ENCODE data around the gene PRADC1. TPM values are rescaled to one million over a fixed set of nuclear protein-coding genes. Genes with fewer than 3 reads are reported as not detected.

The PRADC1 gene
- total and polyA plus RNA-seq, 9 of the 15 experiments (the other 6 are each of a cell fraction or from before 2014, with no cell fraction given) = 7.3 to 47.4 (median 34.2) TPM

DNA sequence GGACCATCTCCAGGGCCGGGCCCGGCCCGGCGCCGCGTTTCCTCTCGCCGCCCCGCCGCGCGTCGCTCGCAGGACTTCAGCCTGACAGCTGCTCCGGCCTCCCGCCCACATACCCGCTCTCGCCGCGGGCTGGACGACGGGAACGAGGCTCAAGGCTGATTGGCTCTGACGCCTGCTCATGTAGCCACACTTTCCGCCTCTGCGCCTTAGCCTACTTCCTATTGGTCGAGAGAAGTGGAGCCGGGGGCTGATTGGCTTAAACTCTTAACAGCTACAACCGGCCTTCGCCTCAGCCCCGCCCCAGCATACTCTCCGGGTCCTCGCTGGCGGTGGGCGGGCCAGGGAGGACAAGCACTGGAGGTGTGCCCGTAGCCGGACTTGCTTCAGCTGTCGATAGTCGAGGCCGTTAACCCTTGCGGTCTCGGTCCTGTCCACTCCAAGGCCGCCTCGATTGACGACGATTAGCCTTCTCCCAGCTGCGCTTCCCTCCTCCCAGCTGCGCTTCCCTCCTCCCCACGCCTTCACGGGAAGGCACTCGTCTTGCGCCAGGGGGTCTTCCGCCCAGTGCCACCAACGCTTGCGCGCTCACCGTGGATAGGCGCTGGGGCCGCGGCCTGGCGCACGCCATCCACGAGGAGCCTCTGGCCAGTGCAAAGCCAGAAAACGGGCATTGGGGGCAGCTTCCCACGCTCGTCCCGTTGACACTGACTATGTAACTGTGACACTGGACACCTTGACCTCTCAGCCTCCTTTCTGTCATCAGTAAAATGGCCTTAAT, at the start of gene PRADC1 (continued):
- TF ChIP-seq FOXM1 (IDR thresholded peaks at IDR 0.05; ENCODE audit: low read depth) (peak; percentile 59; the same call in 1 of the 2 replicates), FOXM1 (CRISPR knock-in tag; IDR thresholded peaks at IDR 0.05; ENCODE audit: low read depth) (no peak), STAT5A (IDR thresholded peaks at IDR 0.05; ENCODE audit: borderline replicate concordance, low read length) (no peak), ZFP1 (CRISPR knock-in tag; IDR thresholded peaks at IDR 0.05) (no peak), KDM4B (IDR thresholded peaks at IDR 0.05; ENCODE audit: borderline replicate concordance in 2 of 2, low read depth in 1 of 2) (0 out of 4 replicates have a peak, but pooled peaks of 1 of the 2 experiments have one; percentile 7), MCM2 (IDR thresholded peaks at IDR 0.05; ENCODE audit: low read depth) (no peak), ZNF644 (tag; IDR thresholded peaks at IDR 0.05; ENCODE audit: low read depth) (no peak), RCOR1 (IDR thresholded peaks at IDR 0.05; ENCODE audit: borderline replicate concordance in 1 of 2, low read depth in 2 of 2, low read length in 2 of 2) (no peak), NFIX (CRISPR knock-in tag; IDR thresholded peaks at IDR 0.05; ENCODE audit: low read depth) (no peak), DNMT1 (IDR thresholded peaks at IDR 0.05) (no peak), CCAR2 (IDR thresholded peaks at IDR 0.05; ENCODE audit: low read depth, low read length) (no peak), SIN3A (IDR thresholded peaks at IDR 0.05; ENCODE audit: borderline replicate concordance in 2 of 2, control insufficient read depth in 1 of 2, low read depth in 2 of 2, low read length in 2 of 2) (peak; percentile 70 to 86; a peak in 3 of 4 replicates)
- TF ChIP-seq, protein P1, sequence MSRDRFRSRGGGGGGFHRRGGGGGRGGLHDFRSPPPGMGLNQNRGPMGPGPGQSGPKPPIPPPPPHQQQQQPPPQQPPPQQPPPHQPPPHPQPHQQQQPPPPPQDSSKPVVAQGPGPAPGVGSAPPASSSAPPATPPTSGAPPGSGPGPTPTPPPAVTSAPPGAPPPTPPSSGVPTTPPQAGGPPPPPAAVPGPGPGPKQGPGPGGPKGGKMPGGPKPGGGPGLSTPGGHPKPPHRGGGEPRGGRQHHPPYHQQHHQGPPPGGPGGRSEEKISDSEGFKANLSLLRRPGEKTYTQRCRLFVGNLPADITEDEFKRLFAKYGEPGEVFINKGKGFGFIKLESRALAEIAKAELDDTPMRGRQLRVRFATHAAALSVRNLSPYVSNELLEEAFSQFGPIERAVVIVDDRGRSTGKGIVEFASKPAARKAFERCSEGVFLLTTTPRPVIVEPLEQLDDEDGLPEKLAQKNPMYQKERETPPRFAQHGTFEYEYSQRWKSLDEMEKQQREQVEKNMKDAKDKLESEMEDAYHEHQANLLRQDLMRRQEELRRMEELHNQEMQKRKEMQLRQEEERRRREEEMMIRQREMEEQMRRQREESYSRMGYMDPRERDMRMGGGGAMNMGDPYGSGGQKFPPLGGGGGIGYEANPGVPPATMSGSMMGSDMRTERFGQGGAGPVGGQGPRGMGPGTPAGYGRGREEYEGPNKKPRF (IDR thresholded peaks at IDR 0.05; ENCODE audit: low read depth, low read length) = no peak
- TF ChIP-seq, protein P2, sequence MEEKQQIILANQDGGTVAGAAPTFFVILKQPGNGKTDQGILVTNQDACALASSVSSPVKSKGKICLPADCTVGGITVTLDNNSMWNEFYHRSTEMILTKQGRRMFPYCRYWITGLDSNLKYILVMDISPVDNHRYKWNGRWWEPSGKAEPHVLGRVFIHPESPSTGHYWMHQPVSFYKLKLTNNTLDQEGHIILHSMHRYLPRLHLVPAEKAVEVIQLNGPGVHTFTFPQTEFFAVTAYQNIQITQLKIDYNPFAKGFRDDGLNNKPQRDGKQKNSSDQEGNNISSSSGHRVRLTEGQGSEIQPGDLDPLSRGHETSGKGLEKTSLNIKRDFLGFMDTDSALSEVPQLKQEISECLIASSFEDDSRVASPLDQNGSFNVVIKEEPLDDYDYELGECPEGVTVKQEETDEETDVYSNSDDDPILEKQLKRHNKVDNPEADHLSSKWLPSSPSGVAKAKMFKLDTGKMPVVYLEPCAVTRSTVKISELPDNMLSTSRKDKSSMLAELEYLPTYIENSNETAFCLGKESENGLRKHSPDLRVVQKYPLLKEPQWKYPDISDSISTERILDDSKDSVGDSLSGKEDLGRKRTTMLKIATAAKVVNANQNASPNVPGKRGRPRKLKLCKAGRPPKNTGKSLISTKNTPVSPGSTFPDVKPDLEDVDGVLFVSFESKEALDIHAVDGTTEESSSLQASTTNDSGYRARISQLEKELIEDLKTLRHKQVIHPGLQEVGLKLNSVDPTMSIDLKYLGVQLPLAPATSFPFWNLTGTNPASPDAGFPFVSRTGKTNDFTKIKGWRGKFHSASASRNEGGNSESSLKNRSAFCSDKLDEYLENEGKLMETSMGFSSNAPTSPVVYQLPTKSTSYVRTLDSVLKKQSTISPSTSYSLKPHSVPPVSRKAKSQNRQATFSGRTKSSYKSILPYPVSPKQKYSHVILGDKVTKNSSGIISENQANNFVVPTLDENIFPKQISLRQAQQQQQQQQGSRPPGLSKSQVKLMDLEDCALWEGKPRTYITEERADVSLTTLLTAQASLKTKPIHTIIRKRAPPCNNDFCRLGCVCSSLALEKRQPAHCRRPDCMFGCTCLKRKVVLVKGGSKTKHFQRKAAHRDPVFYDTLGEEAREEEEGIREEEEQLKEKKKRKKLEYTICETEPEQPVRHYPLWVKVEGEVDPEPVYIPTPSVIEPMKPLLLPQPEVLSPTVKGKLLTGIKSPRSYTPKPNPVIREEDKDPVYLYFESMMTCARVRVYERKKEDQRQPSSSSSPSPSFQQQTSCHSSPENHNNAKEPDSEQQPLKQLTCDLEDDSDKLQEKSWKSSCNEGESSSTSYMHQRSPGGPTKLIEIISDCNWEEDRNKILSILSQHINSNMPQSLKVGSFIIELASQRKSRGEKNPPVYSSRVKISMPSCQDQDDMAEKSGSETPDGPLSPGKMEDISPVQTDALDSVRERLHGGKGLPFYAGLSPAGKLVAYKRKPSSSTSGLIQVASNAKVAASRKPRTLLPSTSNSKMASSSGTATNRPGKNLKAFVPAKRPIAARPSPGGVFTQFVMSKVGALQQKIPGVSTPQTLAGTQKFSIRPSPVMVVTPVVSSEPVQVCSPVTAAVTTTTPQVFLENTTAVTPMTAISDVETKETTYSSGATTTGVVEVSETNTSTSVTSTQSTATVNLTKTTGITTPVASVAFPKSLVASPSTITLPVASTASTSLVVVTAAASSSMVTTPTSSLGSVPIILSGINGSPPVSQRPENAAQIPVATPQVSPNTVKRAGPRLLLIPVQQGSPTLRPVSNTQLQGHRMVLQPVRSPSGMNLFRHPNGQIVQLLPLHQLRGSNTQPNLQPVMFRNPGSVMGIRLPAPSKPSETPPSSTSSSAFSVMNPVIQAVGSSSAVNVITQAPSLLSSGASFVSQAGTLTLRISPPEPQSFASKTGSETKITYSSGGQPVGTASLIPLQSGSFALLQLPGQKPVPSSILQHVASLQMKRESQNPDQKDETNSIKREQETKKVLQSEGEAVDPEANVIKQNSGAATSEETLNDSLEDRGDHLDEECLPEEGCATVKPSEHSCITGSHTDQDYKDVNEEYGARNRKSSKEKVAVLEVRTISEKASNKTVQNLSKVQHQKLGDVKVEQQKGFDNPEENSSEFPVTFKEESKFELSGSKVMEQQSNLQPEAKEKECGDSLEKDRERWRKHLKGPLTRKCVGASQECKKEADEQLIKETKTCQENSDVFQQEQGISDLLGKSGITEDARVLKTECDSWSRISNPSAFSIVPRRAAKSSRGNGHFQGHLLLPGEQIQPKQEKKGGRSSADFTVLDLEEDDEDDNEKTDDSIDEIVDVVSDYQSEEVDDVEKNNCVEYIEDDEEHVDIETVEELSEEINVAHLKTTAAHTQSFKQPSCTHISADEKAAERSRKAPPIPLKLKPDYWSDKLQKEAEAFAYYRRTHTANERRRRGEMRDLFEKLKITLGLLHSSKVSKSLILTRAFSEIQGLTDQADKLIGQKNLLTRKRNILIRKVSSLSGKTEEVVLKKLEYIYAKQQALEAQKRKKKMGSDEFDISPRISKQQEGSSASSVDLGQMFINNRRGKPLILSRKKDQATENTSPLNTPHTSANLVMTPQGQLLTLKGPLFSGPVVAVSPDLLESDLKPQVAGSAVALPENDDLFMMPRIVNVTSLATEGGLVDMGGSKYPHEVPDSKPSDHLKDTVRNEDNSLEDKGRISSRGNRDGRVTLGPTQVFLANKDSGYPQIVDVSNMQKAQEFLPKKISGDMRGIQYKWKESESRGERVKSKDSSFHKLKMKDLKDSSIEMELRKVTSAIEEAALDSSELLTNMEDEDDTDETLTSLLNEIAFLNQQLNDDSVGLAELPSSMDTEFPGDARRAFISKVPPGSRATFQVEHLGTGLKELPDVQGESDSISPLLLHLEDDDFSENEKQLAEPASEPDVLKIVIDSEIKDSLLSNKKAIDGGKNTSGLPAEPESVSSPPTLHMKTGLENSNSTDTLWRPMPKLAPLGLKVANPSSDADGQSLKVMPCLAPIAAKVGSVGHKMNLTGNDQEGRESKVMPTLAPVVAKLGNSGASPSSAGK (IDR thresholded peaks at IDR 0.05) = peak; percentile 92

All from K562 (cell line).